IMR-90 (cell line): Measurements from ENCODE around the gene MAGEF1. TPM values are rescaled to one million over a fixed set of nuclear protein-coding genes. Genes with fewer than 3 reads are reported as not detected.
A peak's percentile ranks its signal among the peaks of the same experiment; 100 is the strongest.

Experiments used
- ATAC-seq: fragments of 200-7000 bp; cut with Tn5 transposase; 2 replicates; pipeline ENCODE4 v1.9.1; 2020; ENCODE audit warnings: low read depth, mild to moderate bottlenecking, moderate library complexity
- BruUV-seq: library from RNA; stranded (reverse); fragments of 400-500 nt; replicated peaks from 2 replicates; lab custom pipeline; 2021; lab: Mats Ljungman, UMichigan
- CTCF ChIA-PET: fragments of 300-600 bp; formaldehyde crosslinking; extraction: SDS; loops from one replicate; lab custom pipeline; 2021; ENCODE audit warnings: antibody characterized with exemption; lab: Yijun Ruan, JAX
- POLR2A ChIA-PET: fragments of 300-600 bp; sonication (Branson Sonifier 250); formaldehyde crosslinking; loops from one replicate; lab custom pipeline; 2022; ENCODE audit warnings: antibody characterized with exemption; ENCODE audit not compliant: unreplicated experiment; lab: Charles Lee
- DNase-seq: peaks from one replicate; pipeline ENCODE4 v3.0.0; 2013
- H2AFZ ChIP-seq: replicated peaks from 2 replicates; pipeline ENCODE3; 2013; ENCODE audit warnings: low read length, mild to moderate bottlenecking; ENCODE audit not compliant: poor library complexity
- H2AK5ac ChIP-seq: 2 replicates; pipeline ENCODE4 v1.6.1; 2013; ENCODE audit warnings: low read depth, low read length, inconsistent platforms
- H2AK9ac ChIP-seq: replicated peaks from 2 replicates; pipeline ENCODE3; 2013; ENCODE audit warnings: mild to moderate bottlenecking, low read depth, low read length, moderate library complexity; ENCODE audit not compliant: poor library complexity
- H2BK120ac ChIP-seq: 2 replicates; pipeline ENCODE4 v1.6.1; 2013; ENCODE audit warnings: low read depth, low read length, inconsistent platforms
- H2BK15ac ChIP-seq: 3 replicates; pipeline ENCODE4 v1.6.1; 2013; ENCODE audit warnings: low read depth, low read length, inconsistent platforms
- H2BK20ac ChIP-seq: 2 replicates; pipeline ENCODE4 v1.6.1; 2013; ENCODE audit warnings: low read depth, mild to moderate bottlenecking, inconsistent platforms, low read length, moderate library complexity
- H2BK5ac ChIP-seq: 2 replicates; pipeline ENCODE4 v1.6.1; 2013; ENCODE audit warnings: mild to moderate bottlenecking, low read depth, low read length, inconsistent platforms; ENCODE audit not compliant: poor library complexity, severe bottlenecking
- H3K14ac ChIP-seq: replicated peaks from 2 replicates; pipeline ENCODE4 v1.6.1; 2013; ENCODE audit warnings: low read depth, low read length, inconsistent platforms
- H3K18ac ChIP-seq: 2 replicates; pipeline ENCODE4 v1.6.1; 2013; ENCODE audit warnings: low read depth, low read length, control low read depth
- H3K23ac ChIP-seq: 2 replicates; pipeline ENCODE4 v1.6.1; 2013; ENCODE audit warnings: low read depth, low read length, inconsistent platforms
- H3K27ac ChIP-seq: 2 replicates; pipeline ENCODE4 v1.5.1; 2013; ENCODE audit warnings: mild to moderate bottlenecking, control low read depth, low read length; ENCODE audit not compliant: insufficient read depth
- H3K27me3 ChIP-seq: 2 replicates; pipeline ENCODE4 v1.6.1; 2013; ENCODE audit warnings: low read length; ENCODE audit not compliant: control insufficient read depth, insufficient read depth
- H3K36me3 ChIP-seq: 2 replicates; pipeline ENCODE4 v1.6.1; 2013; ENCODE audit warnings: low read length, mixed read lengths; ENCODE audit not compliant: control insufficient read depth, insufficient read depth
- H3K4ac ChIP-seq: 2 replicates; pipeline ENCODE4 v1.6.1; 2013; ENCODE audit warnings: low read depth, low read length, inconsistent platforms
- H3K4me1 ChIP-seq: 2 replicates; pipeline ENCODE4 v1.6.1; 2013; ENCODE audit warnings: low read length, mixed read lengths; ENCODE audit not compliant: control insufficient read depth, insufficient read depth
- H3K4me2 ChIP-seq: 2 replicates; pipeline ENCODE4 v1.6.1; 2013; ENCODE audit warnings: low read depth, mild to moderate bottlenecking, control low read depth, low read length, moderate library complexity
- H3K4me3 ChIP-seq: 2 replicates; pipeline ENCODE4 v1.5.1; 2013; ENCODE audit warnings: low read depth, mild to moderate bottlenecking, control low read depth, low read length, moderate library complexity; ENCODE audit not compliant: insufficient read depth
- H3K56ac ChIP-seq: 2 replicates; pipeline ENCODE4 v1.6.1; 2013; ENCODE audit warnings: low read length, inconsistent platforms; ENCODE audit not compliant: insufficient read depth; ENCODE audit errors: extremely low read depth
- H3K79me1 ChIP-seq, 2 experiments: 2 replicates each; pipeline ENCODE4 v1.6.1; 2013; ENCODE audit warnings: low read length in 2 of 2, inconsistent platforms in 1 of 2, low read depth in 1 of 2
- H3K9ac ChIP-seq: 2 replicates; pipeline ENCODE4 v1.6.1; 2013; ENCODE audit warnings: low read depth, low read length, control low read depth
- H3K9me1 ChIP-seq: 2 replicates; pipeline ENCODE4 v1.6.1; 2013; ENCODE audit warnings: low read length, inconsistent platforms; ENCODE audit not compliant: insufficient read depth
- H3K9me3 ChIP-seq: 2 replicates; pipeline ENCODE4 v1.6.1; 2013; ENCODE audit warnings: low read length; ENCODE audit not compliant: control insufficient read depth, insufficient read depth
- H4K20me1 ChIP-seq: 2 replicates; pipeline ENCODE4 v1.6.1; 2013; ENCODE audit warnings: low read length, inconsistent platforms; ENCODE audit not compliant: insufficient read depth
- H4K5ac ChIP-seq: 2 replicates; pipeline ENCODE4 v1.6.1; 2013; ENCODE audit warnings: mild to moderate bottlenecking, low read depth, low read length, control low read depth
- H4K8ac ChIP-seq, 2 experiments: 2 replicates each; pipeline ENCODE4 v1.6.1; 2013; ENCODE audit warnings: low read depth in 2 of 2, low read length in 2 of 2, control low read depth in 1 of 2, inconsistent platforms in 1 of 2
- H4K91ac ChIP-seq: 2 replicates; pipeline ENCODE4 v1.6.1; 2013; ENCODE audit warnings: low read depth, low read length, inconsistent platforms; ENCODE audit not compliant: insufficient read depth
- CTCF ChIP-seq: conservative IDR thresholded peaks from 2 replicates; pipeline ENCODE4 v1.5.1; 2012; ENCODE audit warnings: mild to moderate bottlenecking, low read depth, low read length, improper control_type of control experiment
- RAD21 ChIP-seq: IDR thresholded peaks from 2 replicates; pipeline ENCODE4 v1.6.1; 2012; ENCODE audit warnings: low read length, improper control_type of control experiment
- RCOR1 ChIP-seq: IDR thresholded peaks from 2 replicates; pipeline ENCODE4 v1.6.1; 2012; ENCODE audit warnings: mild to moderate bottlenecking, low read length, improper control_type of control experiment; ENCODE audit not compliant: insufficient replicate concordance
- WGBS, 2 experiments: methylation state at CpG; one replicate each; pipeline versions ENCODE4 v1.1.5 to v1.1.7; 2013; ENCODE audit warnings: missing lambda C conversion rate in 2 of 2; ENCODE audit not compliant: insufficient read length in 1 of 2; ENCODE audit errors: extremely low coverage in 2 of 2; 5-methylcytosine and 5-hydroxymethylcytosine counted together
- dilution Hi-C: fragments of 300-500 bp; cut with HindIII; formaldehyde crosslinking; loops from one replicate; pipeline ENCODE4 v1.14.3; 2018; ENCODE audit warnings: low sequenced_read_pairs; ENCODE audit not compliant: unreplicated experiment
- in situ Hi-C: fragments of 300-500 bp; cut with MboI; formaldehyde crosslinking; loops from 3 replicates; pipeline ENCODE4 v1.14.3; 2019; ENCODE audit warnings: low sequenced_read_pairs, inconsistent platforms, mixed read lengths
- intact Hi-C: fragments of 100-400 bp; cut with micrococcal nuclease; formaldehyde crosslinking; loops from 2 replicates; pipeline ENCODE4 v1.10.0; 2022
- polyA plus RNA-seq, 3 experiments: library from polyadenylated mRNA; depleted of rRNA; stranded (reverse); fragments of >200 nt; gene quantifications; 2 replicates each; pipeline ENCODE4 v1.2.3, GENCODE V29; 2012; ENCODE audit warnings: low replicate concordance in 1 of 3
- total RNA-seq: library from RNA; depleted of rRNA; stranded (reverse); fragments of >200 nt; gene quantifications from 2 replicates; pipeline ENCODE4 v1.2.3, GENCODE V29; 2012

The MAGEF1 gene
- total and polyA plus RNA-seq, 2 of the 4 experiments (the other 2 are of a cell fraction): 10.6 to 19.4 TPM

- peak overlapping the region; percentile 16; the same call in 1 of the 2 replicates for H4K5ac ChIP-seq
- H2AK9ac ChIP-seq: no peak overlapping the region
- in situ Hi-C loops: no loop called here
- no peak overlapping the region for H3K56ac ChIP-seq
- H2BK20ac ChIP-seq: peak overlapping the region; percentile 55
- peak overlapping the region; percentile 35 for H2BK120ac ChIP-seq
- H3K23ac ChIP-seq: no peak overlapping the region
- no peaks in the 10 kb centered on the region for H3K27me3 ChIP-seq
- no peaks in the 10 kb centered on the region for H4K20me1 ChIP-seq
- no peak overlapping the region for H3K9ac ChIP-seq
- no peak for DNase-seq
- TF ChIP-seq RCOR1 (no peak), RAD21 (no peak), CTCF (no peak)
- BruUV-seq: no TSS peak
- peaks cover 29% of the 10 kb centered on the region for H3K9me1 ChIP-seq
- H3K36me3 ChIP-seq: no peaks in the 10 kb centered on the region
- peak overlapping the region; percentile 71 for H3K4ac ChIP-seq
- no peak overlapping the region for H3K14ac ChIP-seq
- peak overlapping the region; percentile 78; the same call in 1 of the 2 replicates for H2AK5ac ChIP-seq
- CTCF ChIA-PET: interaction anchor here (1.4 kb wide), 1 partner anchor 197 kb away, joined by 3 read pairs; no protein-coding TSS in a partner anchor
- H3K79me1 ChIP-seq: no peaks in the 10 kb centered on the region
- H4K91ac ChIP-seq: peak overlapping the region; percentile 54; the same call in 1 of the 2 replicates
- dilution Hi-C loops: no loop called here
- POLR2A ChIA-PET: no interaction called here
- H3K27ac ChIP-seq: peak overlapping the region; percentile 12; the same call in 1 of the 2 replicates
- H2BK5ac ChIP-seq: peak overlapping the region; percentile 5
- no peak for ATAC-seq
- peak overlapping the region; percentile 9; the same call in 1 of the 2 replicates for H3K18ac ChIP-seq
- peaks cover 43% of the 10 kb centered on the region for H3K4me1 ChIP-seq
- H2AFZ ChIP-seq: no peak overlapping the region
- no peak overlapping the region for H3K4me2 ChIP-seq
- H4K8ac ChIP-seq: no peak overlapping the region
- no peaks in the 10 kb centered on the region for H3K9me3 ChIP-seq
- WGBS, 2 experiments: no CpG with 5 or more reads among the region's 11 CpGs
- peak overlapping the region; percentile 72; the same call in 2 of the 3 replicates for H2BK15ac ChIP-seq
- intact Hi-C loops: no loop called here
- H3K4me3 ChIP-seq: no peak overlapping the region
These were observed 46.2 kb upstream of the MAGEF1 start for GRCh38 chr3:184758056-184758455.
